Coronary artery (tissue), 2 donors: ENCODE measurements around the gene SCT.

Experiments used
- DNase-seq: peaks from one replicate; pipeline ENCODE4 v3.0.0-alpha.2; 2017; ENCODE audit warnings: low spot score
- H3K27ac ChIP-seq, 2 donors: fragments of 200-600 bp; sonication (generic); one replicate each; pipeline ENCODE4 v1.5.1; 2016 to 2019
- H3K4me3 ChIP-seq: fragments of 200-600 bp; sonication (generic); 2 replicates; pipeline ENCODE4 v1.5.1; 2016; ENCODE audit warnings: mild to moderate bottlenecking, moderate library complexity
- CTCF ChIP-seq: fragments of 200-600 bp; sonication (generic); IDR thresholded peaks from one replicate; pipeline ENCODE4 v1.5.1; 2019; ENCODE audit warnings: antibody characterized with exemption

The SCT gene

DNA sequence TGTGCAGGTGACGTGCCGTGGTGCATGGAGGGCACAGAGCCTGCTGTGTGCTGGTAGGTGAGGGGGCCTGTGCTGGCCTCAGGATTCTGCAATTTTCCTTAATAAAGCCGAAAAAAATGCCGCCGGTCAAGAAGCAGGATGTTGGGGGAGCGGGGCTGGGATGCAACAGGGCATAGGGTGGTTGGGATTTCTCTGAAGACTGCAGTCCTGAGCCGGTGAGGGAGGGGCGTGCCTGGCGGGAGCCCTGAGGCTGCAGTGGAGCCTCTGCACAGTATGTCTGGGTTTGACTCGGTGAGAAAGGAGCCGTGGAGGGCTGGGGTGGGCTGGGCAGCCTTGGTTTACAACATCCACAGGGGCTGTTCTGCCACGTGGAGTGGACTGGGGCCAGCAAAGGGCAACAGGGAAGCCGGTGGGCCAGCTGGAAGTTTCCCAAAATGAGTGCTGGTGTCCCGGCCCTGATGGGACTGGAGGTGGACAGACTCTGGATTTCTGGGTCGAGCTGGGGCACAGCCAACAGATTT lies 3.6 kb downstream of the SCT start:
- no peak for TF ChIP-seq CTCF
- H3K4me3 ChIP-seq = no peak overlapping the region
- no peak for DNase-seq
- no peak overlapping the region for H3K27ac ChIP-seq

DNA sequence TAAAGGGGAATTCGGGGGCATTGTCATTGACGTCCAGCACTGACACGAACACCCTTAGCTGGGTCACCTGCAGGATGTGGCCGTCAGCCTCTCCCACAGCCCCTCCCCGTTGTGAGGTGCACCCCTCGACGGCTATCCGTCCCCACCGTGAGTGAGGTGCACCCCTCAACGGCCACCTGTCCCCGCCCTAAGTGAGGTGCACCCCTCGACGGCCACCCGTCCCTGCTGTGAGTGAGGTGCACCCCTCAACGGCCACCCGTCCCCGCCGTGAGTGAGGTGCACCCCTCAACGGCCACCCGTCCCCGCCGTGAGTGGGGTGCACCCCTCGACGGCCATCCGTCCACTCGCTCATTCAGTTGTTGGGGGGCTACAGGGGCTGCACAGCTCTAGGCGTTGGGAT lies 5.1 kb downstream of the SCT start:
- no peak overlapping the region for H3K27ac ChIP-seq
- H3K4me3 ChIP-seq = no peak overlapping the region
- TF ChIP-seq CTCF = no peak
- no peak for DNase-seq

DNA sequence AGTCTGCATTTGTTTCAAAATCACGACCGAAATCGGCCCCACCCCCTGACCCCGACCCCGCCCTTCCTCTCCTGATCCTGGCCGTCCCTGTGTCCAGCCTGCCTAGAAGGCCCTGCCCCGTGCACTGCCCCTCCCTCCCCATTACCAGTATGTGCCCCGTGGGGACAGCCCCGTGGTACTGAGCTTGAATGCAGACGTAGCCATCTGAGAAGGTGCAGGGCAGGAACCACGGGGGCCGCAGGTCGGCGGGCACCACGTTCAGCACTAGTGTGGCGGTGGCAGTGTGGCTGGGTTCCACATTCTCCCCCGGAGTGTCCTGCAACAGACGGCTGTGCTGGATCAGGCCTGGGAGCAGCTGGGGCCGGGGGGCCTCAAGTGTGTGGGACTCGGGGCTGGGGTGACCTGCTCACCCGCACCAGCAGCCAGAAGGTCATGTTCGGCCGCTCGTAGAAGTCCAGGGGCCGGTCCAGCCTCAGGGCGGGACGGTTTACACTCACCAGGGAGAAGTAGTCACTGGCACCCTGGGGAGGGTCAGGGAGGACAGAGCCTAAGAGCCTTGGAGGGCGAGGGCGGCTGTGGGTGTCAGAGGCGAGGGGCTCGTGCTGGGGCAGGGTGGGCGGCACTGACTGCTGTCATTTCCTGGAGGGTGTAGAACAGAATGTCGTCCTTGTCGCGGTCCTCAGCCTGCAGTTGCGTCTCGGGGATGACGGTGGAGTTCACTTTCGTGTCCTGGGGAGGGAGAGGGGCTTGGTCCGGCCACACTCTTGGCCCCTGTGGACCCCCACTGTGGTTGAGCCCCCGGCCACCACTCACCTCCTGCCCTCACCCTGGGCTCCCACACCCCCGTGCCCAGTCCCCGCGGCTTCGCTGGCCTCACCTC lies 5.8 kb downstream of the SCT start:
- no peak for TF ChIP-seq CTCF
- no peak for DNase-seq
- H3K27ac ChIP-seq = no peak overlapping the region
- no peak overlapping the region for H3K4me3 ChIP-seq

- H3K4me3 ChIP-seq = no peak overlapping the region
- TF ChIP-seq CTCF = no peak
- no peak for DNase-seq
- no peak overlapping the region for H3K27ac ChIP-seq
Observed at GRCh38 chr11:620201-620600, 6.8 kb downstream of the SCT start.

- no peak overlapping the region for H3K4me3 ChIP-seq
- TF ChIP-seq CTCF = no peak
- no peak overlapping the region for H3K27ac ChIP-seq
- no peak for DNase-seq
Observed at GRCh38 chr11:619628-620050, 7.3 kb downstream of the SCT start.

DNA sequence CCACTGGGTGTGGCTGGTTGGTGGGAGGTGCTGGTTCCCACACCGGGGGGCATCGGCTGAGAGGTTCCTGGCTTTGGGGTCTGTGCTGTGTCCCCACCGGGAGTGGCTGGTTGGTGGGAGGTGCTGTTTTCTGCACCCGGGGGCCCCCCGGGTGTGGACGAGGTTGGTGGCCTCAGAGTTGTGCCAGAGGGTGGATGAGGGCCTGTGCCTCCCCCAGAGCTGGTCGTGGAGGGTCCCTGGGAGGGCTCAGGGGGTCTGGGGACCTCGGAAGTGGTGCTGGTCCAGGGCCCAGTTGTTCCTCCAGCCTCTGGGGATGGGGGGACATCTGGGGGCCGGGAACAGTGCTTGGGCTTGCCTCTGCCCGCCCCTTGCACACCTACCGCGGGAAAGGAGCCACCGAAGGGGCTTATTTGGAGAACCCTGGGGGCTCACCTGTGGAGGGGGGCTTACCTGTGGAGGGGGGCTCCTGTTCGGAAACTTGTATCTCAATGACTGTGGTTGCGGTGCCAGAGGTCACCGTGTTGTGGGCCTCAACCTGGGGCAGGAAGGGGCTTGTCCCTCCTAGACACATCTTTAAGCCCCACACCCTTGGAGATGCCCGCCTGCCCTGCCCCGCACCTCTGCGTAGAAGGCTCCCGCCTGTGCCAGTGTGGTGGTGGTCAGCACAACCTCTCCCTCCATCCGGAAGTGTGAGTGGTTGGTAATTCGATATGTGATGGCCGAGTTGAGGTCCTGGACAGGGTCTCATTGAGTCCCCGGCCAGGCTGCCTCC lies 7.9 kb downstream of the SCT start:
- no peak overlapping the region for H3K4me3 ChIP-seq
- no peak for TF ChIP-seq CTCF

More for the DNA sequence above, 7.9 kb downstream of the SCT start:
- no peak overlapping the region for H3K27ac ChIP-seq
- DNase-seq = no peak
